Activated T-helper 1 cell treated with anti-CD3 and anti-CD28 coated beads, Interleukin-12 subunit alpha, Interleukin-12 subunit beta, Interleukin-2, Interleukin-4 antibody, amounts not matched to agents 30 ng/mL and 10 ng/mL and 1 ng/mL, durations not matched to agents 14 hours and 24 hours and 36 hours (primary cell): ENCODE measurements around the gene ING5. TPM values are rescaled to one million over a fixed set of nuclear protein-coding genes. Genes with fewer than 3 reads are reported as not detected.

ENCODE experiments used
- DNase-seq: peaks from one replicate; pipeline ENCODE4 v3.0.0; 2021; ENCODE audit warnings: low spot score
- H3K27ac Mint-ChIP-seq: one replicate; pipeline ENCODE4 v1.8.0; 2021; ENCODE audit warnings: mild to moderate bottlenecking, mixed read lengths
- H3K27me3 Mint-ChIP-seq: one replicate; pipeline ENCODE4 v1.8.0; 2022; ENCODE audit warnings: mild to moderate bottlenecking, moderate library complexity, mixed read lengths; ENCODE audit not compliant: insufficient read depth
- H3K36me3 Mint-ChIP-seq: one replicate; pipeline ENCODE4 v1.8.0; 2021; ENCODE audit warnings: low read depth, mixed read lengths
- H3K4me1 Mint-ChIP-seq: one replicate; pipeline ENCODE4 v1.8.0; 2021; ENCODE audit warnings: low read depth, mixed read lengths
- H3K4me3 Mint-ChIP-seq: one replicate; pipeline ENCODE4 v1.8.0; 2021; ENCODE audit warnings: mild to moderate bottlenecking, moderate library complexity, mixed read lengths
- H3K9me3 Mint-ChIP-seq: one replicate; pipeline ENCODE4 v1.8.0; 2021; ENCODE audit warnings: mixed read lengths
- intact Hi-C: fragments of 100-400 bp; cut with micrococcal nuclease; formaldehyde crosslinking; loops from one replicate; pipeline ENCODE4 v1.15.1; 2024
- total RNA-seq: library from RNA; stranded (reverse); gene quantifications from 2 replicates; pipeline ENCODE4 v1.2.3, GENCODE V29; 2022

The ING5 gene
- total RNA-seq, 1 donor from 2014 or later, result 57.5 TPM

- intact Hi-C loops, result loop anchor here (1.0 to 5.0 kb wide), 6 partner anchors 32 to 346 kb away; partner anchors contain the start of genes D2HGDH and FARP2
- H3K4me3 Mint-ChIP-seq, result peak overlapping the region; percentile 78
- DNase-seq, result peak; percentile 82
- H3K4me1 Mint-ChIP-seq, result peaks cover 20% of the 10 kb centered on the region
- peak overlapping the region; percentile 53 for H3K27ac Mint-ChIP-seq
- no peaks in the 10 kb centered on the region for H3K27me3 Mint-ChIP-seq
- H3K9me3 Mint-ChIP-seq, result peaks cover 7% of the 10 kb centered on the region
- H3K36me3 Mint-ChIP-seq, result peaks cover 25% of the 10 kb centered on the region
These were observed 554 bp downstream of the ING5 start for GRCh38 chr2:241702155-241703031.

- Mint-ChIP-seq H3K4me1 (peaks cover 20% of the 10 kb centered on the region), H3K9me3 (peaks cover 7% of the 10 kb centered on the region), H3K4me3 (peak overlapping the region; percentile 78), H3K27ac (peak overlapping the region; percentile 53), H3K36me3 (peaks cover 29% of the 10 kb centered on the region), H3K27me3 (no peaks in the 10 kb centered on the region)
- no peak for DNase-seq
- intact Hi-C loops, result loop anchor here (5.0 kb wide), 1 partner anchor 159 kb away; no protein-coding TSS in a partner anchor
These were observed 1.3 kb downstream of the ING5 start for GRCh38 chr2:241703032-241703604.

- Mint-ChIP-seq H3K9me3 (peaks cover 7% of the 10 kb centered on the region), H3K27me3 (no peaks in the 10 kb centered on the region), H3K4me3 (no peak overlapping the region), H3K27ac (no peak overlapping the region), H3K4me1 (peaks cover 12% of the 10 kb centered on the region), H3K36me3 (peaks cover 39% of the 10 kb centered on the region)
- DNase-seq, result no peak
- intact Hi-C loops, result no loop called here
These were observed 4.7 kb downstream of the ING5 start for GRCh38 chr2:241706537-241706936.

- Mint-ChIP-seq H3K36me3 (peaks cover 38% of the 10 kb centered on the region), H3K27ac (no peak overlapping the region), H3K4me3 (no peak overlapping the region), H3K9me3 (peaks cover 7% of the 10 kb centered on the region), H3K4me1 (peaks cover under 1% of the 10 kb centered on the region), H3K27me3 (no peaks in the 10 kb centered on the region)
- intact Hi-C loops, result no loop called here
- no peak for DNase-seq
These were observed 7.0 kb downstream of the ING5 start for GRCh38 chr2:241708879-241709278.

GRCh38 chr2:241719093-241719492 lies 17.3 kb downstream of the ING5 start:
- H3K36me3 Mint-ChIP-seq, result peaks cover 41% of the 10 kb centered on the region
- H3K4me1 Mint-ChIP-seq, result no peaks in the 10 kb centered on the region
- no peak overlapping the region for H3K27ac Mint-ChIP-seq
- no peaks in the 10 kb centered on the region for H3K27me3 Mint-ChIP-seq
- DNase-seq, result no peak
- H3K4me3 Mint-ChIP-seq, result no peak overlapping the region
- intact Hi-C loops, result no loop called here
- peaks cover 4% of the 10 kb centered on the region for H3K9me3 Mint-ChIP-seq

- Mint-ChIP-seq H3K36me3 (peaks cover 35% of the 10 kb centered on the region), H3K4me3 (no peak overlapping the region), H3K27ac (no peak overlapping the region), H3K9me3 (peaks cover 4% of the 10 kb centered on the region), H3K27me3 (no peaks in the 10 kb centered on the region), H3K4me1 (no peaks in the 10 kb centered on the region)
- intact Hi-C loops, result no loop called here
- no peak for DNase-seq
These were observed 18.3 kb downstream of the ING5 start for GRCh38 chr2:241720099-241720498.

GRCh38 chr2:241720560-241720959 lies 18.7 kb downstream of the ING5 start:
- Mint-ChIP-seq H3K27me3 (no peaks in the 10 kb centered on the region), H3K4me3 (no peak overlapping the region), H3K4me1 (no peaks in the 10 kb centered on the region), H3K36me3 (peaks cover 35% of the 10 kb centered on the region), H3K9me3 (peaks cover 4% of the 10 kb centered on the region), H3K27ac (no peak overlapping the region)
- intact Hi-C loops, result no loop called here
- no peak for DNase-seq

GRCh38 chr2:241721852-241722251 lies 20.0 kb downstream of the ING5 start:
- H3K36me3 Mint-ChIP-seq, result peaks cover 29% of the 10 kb centered on the region
- DNase-seq, result no peak
- peaks cover 4% of the 10 kb centered on the region for H3K9me3 Mint-ChIP-seq
- intact Hi-C loops, result no loop called here
- no peaks in the 10 kb centered on the region for H3K27me3 Mint-ChIP-seq
- H3K4me1 Mint-ChIP-seq, result no peaks in the 10 kb centered on the region
- no peak overlapping the region for H3K27ac Mint-ChIP-seq
- H3K4me3 Mint-ChIP-seq, result no peak overlapping the region

- intact Hi-C loops, result no loop called here
- no peaks in the 10 kb centered on the region for H3K4me1 Mint-ChIP-seq
- no peak overlapping the region for H3K27ac Mint-ChIP-seq
- no peak for DNase-seq
- H3K9me3 Mint-ChIP-seq, result peaks cover 4% of the 10 kb centered on the region
- H3K4me3 Mint-ChIP-seq, result no peak overlapping the region
- H3K36me3 Mint-ChIP-seq, result peaks cover 24% of the 10 kb centered on the region
- H3K27me3 Mint-ChIP-seq, result no peaks in the 10 kb centered on the region
These were observed 21.1 kb downstream of the ING5 start for GRCh38 chr2:241722896-241723454.

- H3K9me3 Mint-ChIP-seq, result peaks cover 4% of the 10 kb centered on the region
- no peaks in the 10 kb centered on the region for H3K27me3 Mint-ChIP-seq
- no peak for DNase-seq
- H3K4me3 Mint-ChIP-seq, result no peak overlapping the region
- no peak overlapping the region for H3K27ac Mint-ChIP-seq
- intact Hi-C loops, result no loop called here
- no peaks in the 10 kb centered on the region for H3K4me1 Mint-ChIP-seq
- peaks cover 21% of the 10 kb centered on the region for H3K36me3 Mint-ChIP-seq
These were observed 22.6 kb downstream of the ING5 start for GRCh38 chr2:241724259-241724974.

GRCh38 chr2:241724975-241725870 lies 23.4 kb downstream of the ING5 start:
- no peaks in the 10 kb centered on the region for H3K27me3 Mint-ChIP-seq
- H3K4me3 Mint-ChIP-seq, result no peak overlapping the region
- no peak overlapping the region for H3K27ac Mint-ChIP-seq
- intact Hi-C loops, result no loop called here
- no peak for DNase-seq
- peaks cover 7% of the 10 kb centered on the region for H3K4me1 Mint-ChIP-seq
- peaks cover 4% of the 10 kb centered on the region for H3K9me3 Mint-ChIP-seq
- H3K36me3 Mint-ChIP-seq, result peaks cover 21% of the 10 kb centered on the region

GRCh38 chr2:241726459-241726858 lies 24.6 kb downstream of the ING5 start:
- no peak overlapping the region for H3K27ac Mint-ChIP-seq
- peaks cover 17% of the 10 kb centered on the region for H3K36me3 Mint-ChIP-seq
- no peak overlapping the region for H3K4me3 Mint-ChIP-seq
- H3K4me1 Mint-ChIP-seq, result peaks cover 19% of the 10 kb centered on the region
- no peaks in the 10 kb centered on the region for H3K27me3 Mint-ChIP-seq
- peaks cover 4% of the 10 kb centered on the region for H3K9me3 Mint-ChIP-seq
- DNase-seq, result no peak
- intact Hi-C loops, result no loop called here
